ENCODE measurements around the gene HSPB7. TPM values are rescaled to one million over a fixed set of nuclear protein-coding genes. Genes with fewer than 3 reads are reported as not detected.

The HSPB7 gene
- total and polyA plus RNA-seq, 8 donors: 1.5 to 22.1 (median 3.7) TPM

GRCh38 chr1:16018308-16018707 is 465 bp upstream of the HSPB7 start:
- no peaks in the 10 kb centered on the region for H3K36me3 ChIP-seq
- no peak for ATAC-seq
- no peaks in the 10 kb centered on the region for H3K9me3 ChIP-seq
- no peak overlapping the region for H3K4me3 ChIP-seq
- H3K4me1 ChIP-seq: peaks cover 4 to 13% of the 10 kb centered on the region in 2 donors
- TF ChIP-seq CTCF (IDR thresholded peaks at IDR 0.05): no peak
- intact Hi-C loops (cut with DNase I): no loop called here
- peak overlapping the region; percentile 18 to 70 for H3K27ac ChIP-seq
- DNase-seq: no peak
- H3K27me3 ChIP-seq: peaks cover 0 to 4% of the 10 kb centered on the region in 2 donors

DNA sequence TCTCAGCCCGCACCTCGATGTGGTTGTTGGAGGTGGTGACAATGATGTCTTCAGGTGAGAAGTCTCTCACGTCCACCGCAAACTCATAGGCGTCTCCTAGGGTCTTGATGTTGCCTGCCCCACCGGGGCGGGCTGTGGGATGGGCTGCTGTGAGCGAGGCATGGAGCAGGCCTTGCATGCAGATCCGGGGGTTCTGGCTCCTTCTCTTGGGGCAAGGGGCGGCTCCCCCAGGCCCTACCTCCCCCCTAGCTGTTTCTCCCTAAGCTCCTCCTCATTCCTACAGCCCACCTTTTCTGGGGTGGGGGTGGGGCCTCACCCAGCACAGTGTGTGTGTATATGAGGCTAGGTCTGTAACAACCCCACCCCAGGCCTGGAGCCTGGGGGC is 775 bp downstream of the HSPB7 start:
- no peak for ATAC-seq
- H3K9me3 ChIP-seq: no peaks in the 10 kb centered on the region

GRCh38 chr1:16015960-16016901 is 1.6 kb downstream of the HSPB7 start:
- intact Hi-C loops (cut with DNase I): no loop called here
- ATAC-seq (no peak), DNase-seq (no peak)
- Histone ChIP-seq H3K36me3 (no peaks in the 10 kb centered on the region), H3K4me1 (peaks cover 17 to 23% of the 10 kb centered on the region in 2 donors), H3K4me3 (no peak overlapping the region), H3K9me3 (no peaks in the 10 kb centered on the region), H3K27ac (no peak overlapping the region), H3K27me3 (peaks cover 0 to 13% of the 10 kb centered on the region in 2 donors)
- TF ChIP-seq CTCF (IDR thresholded peaks at IDR 0.05): no peak

More for the DNA sequence above, 775 bp downstream of the HSPB7 start:
- peak in 1 of 4 donors; percentile 41 for DNase-seq
- no peak for TF ChIP-seq CTCF (IDR thresholded peaks at IDR 0.05)
- intact Hi-C loops (cut with DNase I): no loop called here
- peaks cover 17 to 23% of the 10 kb centered on the region in 2 donors for H3K4me1 ChIP-seq
- peaks cover 0 to 13% of the 10 kb centered on the region in 2 donors for H3K27me3 ChIP-seq
- H3K36me3 ChIP-seq: no peaks in the 10 kb centered on the region
- no peak overlapping the region for H3K4me3 ChIP-seq
- peak overlapping the region; percentile 18 to 70 for H3K27ac ChIP-seq

DNA sequence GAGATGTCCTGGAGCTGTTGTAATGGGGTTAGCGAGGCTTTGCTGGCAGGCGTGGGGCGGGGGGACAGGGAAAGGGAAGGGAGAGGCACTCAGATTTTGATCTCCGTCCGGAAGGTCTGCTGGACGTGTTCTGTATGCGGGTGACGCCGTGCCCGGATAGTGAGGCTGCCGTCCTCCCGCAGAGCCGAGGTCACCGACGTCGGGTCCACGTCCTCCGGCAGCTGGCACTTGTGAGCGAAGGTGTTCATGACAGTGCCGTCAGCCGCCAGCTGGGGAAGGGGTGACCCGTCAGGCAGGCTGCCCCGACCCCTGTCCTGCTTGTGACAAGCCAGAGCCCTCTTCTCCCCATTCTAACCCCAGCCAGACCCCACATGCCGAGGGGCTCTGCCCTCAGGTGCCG is 2.4 kb downstream of the HSPB7 start:
- TF ChIP-seq CTCF (IDR thresholded peaks at IDR 0.05): no peak
- Histone ChIP-seq H3K36me3 (no peaks in the 10 kb centered on the region), H3K9me3 (no peaks in the 10 kb centered on the region), H3K27ac (no peak overlapping the region), H3K27me3 (peaks cover 0 to 13% of the 10 kb centered on the region in 2 donors), H3K4me3 (no peak overlapping the region), H3K4me1 (peaks cover 17 to 23% of the 10 kb centered on the region in 2 donors)
- intact Hi-C loops (cut with DNase I): no loop called here
- DNase-seq (no peak), ATAC-seq (no peak)
